ENCODE data around the gene UNC45B.
"Not testable (repeated sequence)": the region's sequence is repeated elsewhere in the genome, so short reads cannot be mapped to it uniquely, and the experiment has no call there.

UNC45B gene

DNA sequence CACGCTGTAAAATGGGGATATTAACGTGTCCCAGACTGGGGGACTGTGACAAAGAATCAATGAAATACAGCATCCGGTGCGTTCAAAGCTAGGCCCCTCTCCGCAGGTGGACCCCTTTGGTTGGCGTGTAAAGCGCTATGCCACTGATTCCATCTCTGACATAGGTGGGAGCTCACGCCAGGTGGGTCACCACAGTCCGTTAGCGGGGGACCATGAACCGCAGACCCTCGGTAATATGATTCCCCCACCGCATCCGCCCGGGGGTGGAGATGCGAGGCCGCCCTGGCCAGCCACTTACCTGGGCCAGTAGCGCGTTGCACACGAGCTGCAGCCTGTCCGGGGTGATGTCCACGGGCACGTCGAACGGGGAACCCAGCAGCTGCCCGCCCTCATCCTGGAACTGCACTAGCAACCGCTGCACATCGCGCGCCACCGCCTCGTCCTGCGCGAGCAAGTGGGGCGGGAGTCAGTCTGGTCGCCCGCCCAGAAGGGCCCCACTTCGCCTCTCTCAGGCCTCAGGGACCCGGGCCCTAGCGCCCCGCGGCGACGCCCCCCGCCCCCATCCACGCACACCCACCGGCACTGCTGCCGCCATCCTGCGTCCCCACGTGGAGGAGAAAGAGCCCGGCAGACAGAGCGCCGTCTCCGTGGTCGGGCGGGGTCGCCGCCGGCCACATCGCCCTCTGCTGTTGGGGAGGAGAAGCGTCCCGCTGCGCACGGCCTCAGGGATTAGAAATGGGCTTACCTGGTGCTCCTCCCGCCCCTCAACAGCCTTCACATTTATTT, 5.7 kb upstream of the UNC45B start, which contains the start of gene NLE1:
Gene NLE1 (minus strand): TSS at position 623 of the 786 bp plus-strand sequence. CDS start 28 bp downstream, at position 595.
- DNase-seq (ENCODE audit: low spot score): peak; percentile 85

DNA sequence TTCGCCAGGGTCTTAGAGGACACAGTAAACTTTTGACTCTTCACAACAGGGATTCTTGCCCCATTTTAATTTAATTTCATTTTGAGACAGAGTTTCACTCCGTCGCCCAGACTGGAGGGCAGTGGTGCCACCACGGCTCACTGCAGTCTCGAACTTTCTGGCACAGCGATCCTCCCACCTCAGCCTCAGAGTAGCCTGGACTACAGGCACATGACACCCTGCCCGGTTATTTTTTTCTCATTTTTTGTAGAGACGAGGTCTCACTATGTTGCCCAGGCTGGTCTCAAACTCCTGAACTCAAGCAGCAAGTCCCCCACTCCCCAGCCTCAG, 5.2 kb upstream of the UNC45B start:
- DNase-seq (ENCODE audit: low spot score): no peak

DNA sequence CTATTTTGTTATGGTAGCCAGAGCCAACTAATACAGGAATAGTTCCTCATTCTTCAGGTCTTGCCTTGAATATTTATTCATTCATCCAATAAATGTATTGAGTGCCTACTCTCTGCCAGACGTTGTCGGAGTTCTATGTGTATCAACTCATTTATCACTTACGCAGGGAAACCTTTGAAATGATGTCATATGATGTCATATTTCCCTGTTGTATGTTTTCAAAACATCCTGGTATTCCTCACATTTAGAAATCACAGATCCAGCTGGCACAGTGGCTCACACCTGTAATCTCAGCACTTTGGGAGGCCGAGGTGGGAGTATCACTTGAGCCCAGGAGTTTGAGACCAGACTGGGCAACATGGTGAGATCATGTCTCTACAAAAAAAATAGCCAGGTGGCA, 2.8 kb upstream of the UNC45B start:
- DNase-seq (ENCODE audit: low spot score): no peak

DNA sequence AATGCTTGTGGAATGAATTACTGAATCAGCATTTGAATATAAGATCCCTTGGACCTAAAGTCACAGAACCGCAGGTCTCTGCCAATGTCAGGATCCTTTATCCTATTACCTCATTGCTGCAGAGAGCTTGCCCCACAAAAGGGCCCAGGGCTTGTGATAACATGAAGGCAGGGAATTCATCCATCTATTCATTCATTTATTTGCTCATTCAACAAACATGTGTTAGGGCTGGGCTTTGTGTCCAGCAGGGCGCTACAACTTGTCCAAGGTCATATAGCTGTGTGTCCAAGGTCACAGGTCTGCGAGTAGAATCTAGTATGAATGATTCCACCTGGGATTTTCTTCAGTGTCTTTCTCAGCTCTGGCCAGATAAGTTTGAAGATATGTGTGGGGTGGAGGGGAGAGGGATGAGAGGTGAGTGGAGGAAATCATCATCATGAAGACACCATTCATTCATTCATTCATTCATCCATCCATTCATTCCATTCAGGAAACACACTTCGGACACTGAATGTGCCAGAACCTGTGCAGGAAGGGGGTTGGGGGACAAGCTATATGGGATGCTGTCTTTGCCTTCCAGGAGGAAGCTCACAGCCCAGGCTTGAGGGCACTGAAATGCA, 1.3 kb upstream of the UNC45B start:
- DNase-seq (ENCODE audit: low spot score): no peak

DNA sequence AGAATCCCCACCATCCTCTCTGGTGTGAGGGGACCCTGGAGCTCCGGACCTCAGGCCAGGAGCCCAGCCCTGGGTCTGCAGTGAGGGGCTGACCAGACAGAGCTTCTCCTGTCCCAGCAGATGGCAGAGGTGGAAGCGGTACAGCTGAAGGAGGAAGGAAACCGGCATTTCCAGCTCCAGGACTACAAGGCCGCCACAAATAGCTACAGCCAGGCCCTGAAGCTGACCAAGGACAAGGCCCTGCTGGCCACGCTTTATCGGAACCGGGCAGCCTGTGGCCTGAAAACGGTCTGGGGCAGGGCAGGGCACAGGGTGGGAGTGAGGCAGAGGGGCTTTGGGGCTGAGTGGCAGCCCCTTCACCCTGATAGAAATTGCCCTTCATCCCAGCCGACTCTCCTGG, 527 bp downstream of the UNC45B start:
- no peak for DNase-seq (ENCODE audit: low spot score)

DNA sequence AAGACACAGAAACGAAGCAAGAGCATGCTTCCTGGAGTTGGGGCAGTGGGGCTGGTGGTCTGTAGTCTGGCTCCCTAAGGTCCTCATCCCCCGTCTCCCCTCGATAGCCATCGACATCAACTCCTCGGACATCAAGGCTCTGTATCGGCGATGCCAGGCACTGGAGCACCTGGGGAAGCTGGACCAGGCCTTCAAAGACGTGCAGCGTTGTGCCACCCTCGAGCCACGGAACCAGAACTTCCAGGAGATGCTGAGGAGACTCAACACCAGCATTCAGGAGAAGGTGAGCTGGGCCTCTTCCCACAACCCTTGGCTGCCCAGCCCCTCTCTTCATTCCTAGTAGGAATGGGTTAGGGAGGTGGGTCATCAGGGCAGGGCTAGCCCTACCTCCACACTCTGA, 2.3 kb downstream of the UNC45B start:
- no peak for DNase-seq (ENCODE audit: low spot score)

DNA sequence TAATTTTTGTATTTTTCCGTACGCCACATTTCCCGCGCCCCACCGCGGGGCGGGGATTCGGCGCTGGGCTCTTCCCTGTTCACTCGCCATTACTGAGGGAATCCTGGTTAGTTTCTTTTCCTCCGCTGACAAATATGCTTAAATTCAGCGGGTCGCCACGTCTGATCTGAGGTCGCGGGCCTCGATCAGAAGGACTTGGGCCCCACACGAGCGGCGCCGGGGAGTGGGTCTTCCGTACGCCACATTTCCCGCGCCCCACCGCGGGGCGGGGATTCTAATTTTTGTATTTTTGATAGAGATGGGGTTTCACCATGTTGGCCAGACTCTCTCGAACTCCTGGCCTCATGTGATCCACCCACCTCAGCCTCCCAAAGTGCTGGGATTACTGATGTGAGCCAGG, 3.5 kb downstream of the UNC45B start:
- DNase-seq (ENCODE audit: low spot score): not testable (repeated sequence)

DNA sequence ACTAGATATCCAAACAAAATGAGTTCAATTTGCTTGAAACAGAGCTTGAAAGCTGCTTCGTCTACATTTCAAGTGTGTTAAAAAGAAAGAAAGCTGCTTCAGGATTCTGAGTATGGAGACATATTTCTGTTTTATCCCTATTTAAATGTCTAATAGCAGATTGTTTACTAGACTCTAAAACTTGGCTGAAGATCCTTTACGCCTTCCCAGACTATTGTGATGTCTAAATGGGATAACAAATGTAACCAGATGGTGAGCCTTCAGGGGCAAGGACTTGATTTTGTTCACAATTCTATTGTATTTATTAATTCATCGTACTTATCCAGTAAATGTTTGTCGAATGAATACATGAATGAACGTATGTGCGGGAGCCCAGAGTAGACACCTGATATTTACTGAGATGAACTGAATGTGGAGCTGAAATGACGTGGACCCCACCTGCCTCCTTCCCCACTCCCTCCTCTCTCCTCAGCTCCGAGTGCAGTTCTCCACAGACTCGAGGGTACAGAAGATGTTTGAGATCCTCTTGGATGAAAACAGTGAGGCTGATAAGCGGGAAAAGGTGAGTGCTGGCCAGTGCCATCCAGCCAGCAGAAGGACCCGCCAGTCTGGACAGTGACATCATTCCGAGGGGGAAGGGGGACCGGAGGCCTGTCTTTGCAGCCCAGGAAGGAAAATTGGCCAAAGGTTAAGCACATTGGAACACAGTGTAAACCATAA, 5.0 kb downstream of the UNC45B start:
- DNase-seq (ENCODE audit: low spot score): no peak

DNA sequence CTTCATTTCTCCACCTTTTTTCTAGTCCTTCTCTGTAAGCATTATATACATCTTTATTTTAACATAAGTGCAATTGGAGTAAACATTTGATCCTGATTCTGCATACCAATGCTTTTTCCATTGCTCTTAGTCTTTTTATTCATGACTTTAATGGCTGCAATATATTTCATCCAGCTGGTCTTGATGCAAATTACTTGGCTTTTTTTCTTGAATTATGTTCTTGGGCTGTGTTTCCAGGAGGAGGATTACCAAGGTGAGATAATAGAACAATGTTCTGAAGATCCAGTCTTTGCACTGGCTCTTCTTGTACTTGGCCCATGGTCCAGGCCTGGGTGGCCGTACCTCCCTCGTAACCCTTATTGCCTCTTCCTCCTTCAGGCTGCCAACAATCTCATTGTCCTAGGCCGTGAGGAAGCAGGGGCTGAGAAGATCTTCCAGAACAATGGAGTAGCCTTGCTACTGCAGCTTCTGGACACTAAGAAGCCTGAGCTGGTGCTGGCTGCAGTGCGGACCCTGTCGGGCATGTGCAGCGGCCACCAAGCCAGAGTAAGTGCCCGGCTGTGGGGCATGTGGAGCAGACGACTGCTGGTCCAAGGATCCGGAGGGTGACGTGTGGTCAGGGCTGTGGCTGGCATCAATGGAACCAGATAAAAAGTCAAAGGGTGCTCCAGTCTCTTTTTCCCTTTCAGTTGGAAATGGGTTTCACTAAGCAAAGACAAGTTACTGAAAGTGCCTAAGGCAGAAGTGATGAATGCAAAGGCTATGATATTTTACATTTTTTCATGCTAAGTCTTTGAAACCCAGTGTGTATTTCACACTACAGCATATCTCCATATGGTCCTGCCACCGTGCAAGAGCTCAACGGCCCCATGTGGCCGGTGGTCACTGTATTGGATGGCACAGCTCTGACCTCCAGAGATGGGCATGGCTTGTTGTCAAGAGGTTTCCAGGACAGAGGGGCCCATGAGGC, 6.9 kb downstream of the UNC45B start:
- DNase-seq (ENCODE audit: low spot score): no peak

DNA sequence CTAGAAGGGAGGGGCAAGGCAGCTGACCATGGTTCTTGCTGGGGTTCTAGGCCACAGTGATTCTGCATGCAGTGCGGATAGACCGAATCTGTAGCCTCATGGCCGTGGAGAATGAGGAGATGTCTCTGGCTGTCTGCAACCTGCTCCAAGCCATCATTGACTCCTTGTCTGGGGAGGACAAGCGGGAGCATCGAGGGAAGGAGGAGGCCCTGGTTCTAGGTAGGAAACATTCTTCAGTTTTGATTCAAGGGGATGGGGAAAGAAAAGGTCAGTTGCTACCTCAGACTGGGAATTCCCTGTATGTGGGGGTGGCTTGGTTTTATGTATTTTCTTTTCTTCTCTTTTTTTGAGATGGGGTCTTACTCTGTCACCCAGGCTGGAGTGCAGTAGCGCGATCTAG, 7.6 kb downstream of the UNC45B start:
- DNase-seq (ENCODE audit: low spot score): no peak

DNA sequence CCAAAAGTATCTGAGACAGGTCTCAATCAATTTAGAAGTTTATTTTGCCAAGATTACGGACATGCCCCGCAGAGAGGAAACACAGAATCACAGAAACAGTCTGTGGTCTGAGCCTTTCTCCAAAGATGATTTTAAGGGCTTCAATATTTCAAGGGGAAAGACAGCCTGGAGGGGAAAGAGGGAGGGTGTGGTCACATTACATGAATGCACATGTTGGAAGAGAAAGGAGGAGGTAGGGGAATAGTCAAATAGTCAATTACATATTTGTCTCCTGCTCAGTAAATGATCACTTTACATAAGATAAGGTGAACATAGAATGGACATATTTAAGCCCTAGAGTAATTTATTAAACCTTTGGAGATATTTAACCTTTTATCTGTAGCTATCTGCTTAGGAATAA, 12.3 kb downstream of the UNC45B start:
- DNase-seq (ENCODE audit: low spot score): no peak

DNA sequence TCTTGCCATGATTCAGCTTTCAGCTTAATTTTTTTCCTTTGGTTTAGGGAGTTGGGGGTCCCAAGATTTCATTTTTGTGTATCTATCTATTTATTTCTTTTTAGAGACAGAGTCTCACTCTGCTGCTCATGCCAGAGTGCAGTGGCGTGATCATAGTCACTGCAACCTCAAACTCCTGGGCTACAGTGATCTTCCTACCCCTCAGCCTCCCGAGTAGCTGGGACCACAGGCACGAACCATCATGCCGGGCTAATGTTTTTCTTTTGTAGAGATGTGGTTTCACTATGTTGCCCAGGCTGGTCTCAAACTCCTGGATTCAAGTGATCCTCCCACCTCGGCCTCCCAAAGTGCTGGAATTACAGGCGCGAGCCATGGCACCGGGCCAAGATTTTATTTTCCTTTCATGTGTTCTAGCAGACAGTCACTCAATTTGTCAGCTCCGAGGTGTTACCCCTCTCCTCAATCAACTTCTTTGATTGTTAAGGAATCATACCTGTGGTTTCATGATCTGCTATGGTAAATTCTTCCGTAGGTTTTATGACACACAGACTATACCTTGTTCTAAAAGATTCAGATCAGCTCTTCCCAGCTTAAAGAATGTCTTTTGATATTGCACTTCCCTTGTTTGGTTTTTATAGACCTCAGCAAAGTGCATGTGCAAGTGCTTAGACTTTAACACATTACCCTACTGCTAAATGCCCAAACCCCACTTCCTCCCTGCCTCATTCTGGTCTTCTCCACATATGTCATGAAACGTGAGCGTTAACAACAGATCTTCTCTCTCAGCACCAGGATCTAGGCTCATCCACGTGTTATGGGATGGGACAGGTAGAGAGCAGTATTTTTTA, 13.0 kb downstream of the UNC45B start:
- peak; percentile 57 for DNase-seq (ENCODE audit: low spot score)

DNA sequence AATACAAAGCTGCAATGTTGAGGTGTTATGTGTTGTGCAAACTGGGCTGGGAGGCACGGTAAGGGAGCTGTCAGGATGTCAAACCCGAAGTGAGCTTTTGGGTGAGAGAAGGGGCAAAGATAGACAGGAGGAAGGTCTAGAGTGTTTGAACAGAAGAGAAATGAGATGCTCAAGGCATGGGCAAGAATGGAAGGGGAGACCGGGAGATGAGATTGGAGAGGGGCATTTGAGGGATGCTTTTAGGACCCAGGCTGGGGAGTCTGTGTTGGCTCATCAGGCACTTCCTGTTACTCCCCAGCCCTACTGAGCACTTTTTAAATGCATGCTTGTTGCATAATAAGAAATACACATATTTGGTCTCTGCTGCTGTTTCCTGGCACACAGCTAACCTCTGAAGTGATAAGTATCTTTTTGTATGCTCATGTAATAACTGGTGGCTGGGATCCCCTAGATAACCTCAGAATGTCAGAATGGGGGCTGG, 13.7 kb downstream of the UNC45B start:
- peak; percentile 57 for DNase-seq (ENCODE audit: low spot score)

DNA sequence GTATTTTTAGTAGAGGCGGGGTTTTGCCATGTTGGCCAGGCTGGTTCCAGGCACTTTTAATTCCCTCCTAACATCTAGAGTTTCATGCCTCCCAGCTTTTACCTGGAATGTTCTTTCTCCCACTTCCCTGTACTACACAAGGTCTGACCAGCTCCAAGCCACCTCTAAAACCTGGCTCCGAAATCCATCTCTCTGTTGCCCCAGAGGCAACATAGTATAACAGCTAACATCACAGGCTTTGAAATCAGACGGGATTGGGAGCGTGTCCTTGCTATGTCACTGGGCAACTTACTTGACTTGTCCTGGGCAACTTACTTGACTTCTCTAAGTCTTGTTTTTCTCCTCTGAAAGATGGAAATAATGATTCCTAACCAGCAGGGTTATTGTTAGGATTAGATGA, 15.1 kb downstream of the UNC45B start:
- no peak for DNase-seq (ENCODE audit: low spot score)

DNA sequence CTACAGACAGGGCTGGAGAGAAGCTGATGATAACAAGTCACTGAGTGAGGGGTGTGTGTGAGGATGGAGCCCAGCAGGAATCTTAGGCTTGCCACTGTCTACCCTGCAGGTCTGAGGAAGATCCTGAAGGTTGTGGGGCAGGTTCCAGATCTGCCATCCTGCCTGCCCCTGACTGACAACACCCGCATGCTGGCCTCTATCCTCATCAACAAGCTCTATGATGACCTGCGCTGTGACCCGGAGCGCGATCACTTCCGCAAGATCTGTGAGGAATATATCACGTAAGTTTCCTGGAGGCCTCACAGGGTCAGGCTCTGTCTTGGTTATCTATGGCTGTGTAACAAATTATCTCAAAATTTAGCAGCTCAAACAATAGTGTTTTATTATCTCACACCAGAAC, 16.3 kb downstream of the UNC45B start:
- no peak for DNase-seq (ENCODE audit: low spot score)

DNA sequence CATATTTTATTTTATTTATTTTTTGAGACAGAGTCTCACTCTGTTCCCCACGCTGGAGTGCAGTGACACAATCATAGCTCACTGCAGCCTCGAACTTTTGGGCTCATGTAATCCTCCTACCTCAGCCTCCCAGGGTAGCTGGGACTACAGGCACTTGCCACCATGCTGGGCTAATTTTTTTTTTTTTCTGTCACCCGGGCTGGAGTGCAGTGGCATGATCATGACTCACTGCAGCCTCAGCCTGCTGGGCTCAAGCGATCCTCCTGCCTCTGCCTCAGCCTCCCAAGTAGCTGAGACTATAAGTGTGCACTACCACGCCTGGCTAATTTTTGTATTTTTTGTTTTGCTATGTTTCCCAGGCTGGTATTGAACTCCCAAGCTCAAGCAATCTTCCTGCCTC, 17.1 kb downstream of the UNC45B start:
- DNase-seq (ENCODE audit: low spot score): no peak

DNA sequence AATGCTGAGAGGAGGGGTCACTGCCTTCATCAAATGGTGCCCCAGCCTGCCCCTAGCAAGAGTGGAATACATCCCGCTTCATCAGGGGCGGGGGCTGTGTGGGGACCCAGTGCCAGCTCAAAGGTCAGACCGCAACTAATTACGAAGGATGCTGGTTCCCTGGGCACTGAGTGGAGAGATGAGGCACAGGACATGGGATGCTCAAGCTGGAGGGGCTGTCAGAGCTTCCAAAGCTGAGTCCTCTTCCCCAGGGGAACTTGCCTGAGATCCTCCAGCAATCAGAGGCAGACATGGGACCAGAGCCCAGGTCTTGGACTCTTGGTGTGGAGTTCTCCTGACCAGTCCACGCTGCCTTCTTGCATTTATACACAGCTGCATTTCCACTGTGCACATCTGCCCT, 18.9 kb downstream of the UNC45B start:
- DNase-seq (ENCODE audit: low spot score): no peak

DNA sequence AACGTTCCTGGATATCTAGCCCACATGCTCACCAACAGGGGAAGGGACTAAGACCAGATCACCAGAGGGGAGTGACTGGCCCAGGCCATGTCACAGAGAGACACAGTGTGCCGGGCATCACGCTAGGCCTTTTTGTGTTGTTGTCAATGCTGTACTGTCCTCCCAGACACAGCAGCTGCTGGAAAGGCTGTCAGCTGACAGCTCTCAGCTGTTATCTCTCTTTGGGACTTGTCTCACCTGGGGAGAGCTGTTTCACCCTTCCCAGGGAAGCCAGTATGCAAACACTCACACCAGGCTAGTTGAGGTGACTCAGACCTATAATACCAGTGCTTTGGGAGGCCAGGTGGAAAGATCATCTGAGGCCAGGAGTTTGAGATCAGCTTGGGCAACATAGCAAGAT, 19.4 kb downstream of the UNC45B start:
- no peak for DNase-seq (ENCODE audit: low spot score)

DNA sequence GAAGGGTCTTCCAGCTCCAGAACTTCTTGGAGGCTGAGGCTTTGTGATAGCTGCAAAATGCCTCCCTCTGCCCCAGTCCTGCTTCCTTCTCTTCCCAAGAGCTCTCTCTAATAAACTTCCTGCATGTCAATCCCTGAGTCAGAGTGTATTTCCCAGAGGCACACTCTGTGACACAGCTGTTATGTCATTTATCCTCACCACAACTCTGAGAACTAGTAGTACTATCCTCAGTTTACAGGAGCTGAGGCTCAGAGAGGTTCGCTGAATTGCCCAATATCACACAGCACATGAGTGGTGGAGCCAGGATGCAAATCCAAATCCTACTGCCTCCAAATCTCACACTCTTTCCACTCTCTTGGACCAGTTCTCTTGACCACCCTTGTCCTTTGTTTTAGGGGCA, 20.0 kb downstream of the UNC45B start:
- no peak for DNase-seq (ENCODE audit: low spot score)

DNA sequence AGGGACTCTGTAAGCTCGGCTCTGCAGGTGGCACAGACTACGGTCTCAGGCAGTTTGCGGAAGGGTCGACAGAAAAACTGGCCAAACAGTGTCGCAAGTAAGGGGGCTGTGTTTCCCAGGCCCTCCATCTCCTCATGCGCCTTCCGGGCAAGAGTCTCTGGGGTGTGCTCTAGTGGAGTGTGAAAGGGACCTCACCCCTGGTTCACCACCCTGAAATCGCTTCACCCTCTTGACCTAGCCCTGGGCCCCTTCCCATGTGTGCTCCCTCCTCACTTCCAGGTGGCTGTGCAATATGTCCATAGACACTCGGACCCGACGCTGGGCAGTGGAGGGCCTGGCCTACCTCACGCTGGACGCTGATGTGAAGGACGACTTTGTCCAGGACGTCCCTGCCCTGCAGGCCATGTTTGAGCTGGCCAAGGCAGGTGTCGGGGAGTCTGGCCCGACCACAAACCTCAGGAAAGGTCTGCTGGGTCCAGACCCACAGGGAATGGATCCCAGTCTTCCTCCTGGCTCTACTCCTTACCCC, 22.3 kb downstream of the UNC45B start:
- no peak for DNase-seq (ENCODE audit: low spot score)
